ENCODE measurements around the gene TXNRD2. TPM values are rescaled to one million over a fixed set of nuclear protein-coding genes. Genes with fewer than 3 reads are reported as not detected.

Gene TXNRD2
- total and polyA plus RNA-seq, 2 of the 4 experiments (the other 2 are of a cell fraction), result 15.6 to 25.7 TPM

DNA sequence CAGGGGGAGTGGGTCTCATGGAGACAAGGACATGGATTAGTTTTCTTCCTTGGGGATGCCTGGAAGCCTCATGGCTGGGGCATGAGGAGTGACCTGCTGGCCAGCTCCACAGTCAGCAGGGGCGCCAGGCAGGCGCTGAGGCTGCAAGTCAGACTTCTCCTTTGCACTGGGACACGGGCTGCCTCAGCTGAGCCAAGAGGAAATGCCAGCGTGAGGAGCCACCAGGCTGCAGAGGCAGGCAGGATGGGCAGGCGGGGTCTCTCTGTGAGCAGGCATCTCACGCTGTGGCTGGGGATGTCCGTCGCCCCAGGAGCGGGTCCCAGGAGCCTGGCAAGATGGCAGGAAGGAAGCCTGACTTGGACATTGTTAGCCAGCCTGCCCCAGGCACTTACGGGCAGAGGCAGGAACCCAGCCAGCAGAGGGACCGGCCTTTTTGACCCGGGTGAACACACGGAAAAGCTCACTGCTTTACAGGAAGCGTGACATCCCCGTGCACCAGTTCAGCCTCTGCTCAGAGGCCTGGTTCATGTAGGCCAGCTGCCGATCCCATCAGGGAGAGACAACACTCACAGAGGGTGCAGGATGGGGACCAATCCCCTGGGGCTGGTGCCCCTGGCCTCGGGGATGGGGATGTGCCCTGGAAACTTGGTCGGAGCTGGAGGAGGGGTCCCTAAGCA lies 97.1 kb downstream of the TXNRD2 start:
- Histone ChIP-seq H2AK9ac (replicated peaks; ENCODE audit: low read depth, low read length, poor library complexity) (no peak overlapping the region), H2BK120ac (ENCODE audit: low read depth, low read length) (no peak overlapping the region), H2AK5ac (ENCODE audit: low read depth, low read length) (no peak overlapping the region), H3K56ac (ENCODE audit: extremely low read depth, insufficient read depth, low read length) (no peak overlapping the region), H2BK15ac (ENCODE audit: low read depth, low read length) (no peak overlapping the region), H2AFZ (replicated peaks; ENCODE audit: low read length, poor library complexity) (peak overlapping the region; percentile 12), H4K5ac (ENCODE audit: low read depth, low read length) (no peak overlapping the region), H3K27ac (ENCODE audit: insufficient read depth, low read length) (no peak overlapping the region), H3K9me1 (ENCODE audit: insufficient read depth, low read length) (peaks cover 20% of the 10 kb centered on the region), H3K9me3 (ENCODE audit: control insufficient read depth, insufficient read depth, low read length) (peaks cover 3% of the 10 kb centered on the region; the same call in 1 of the 2 replicates), H3K79me1 (ENCODE audit: low read depth in 1 of 2, low read length in 2 of 2) (peaks cover 22 to 76% of the 10 kb centered on the region in 2 experiments), H2BK20ac (ENCODE audit: low read depth, low read length) (no peak overlapping the region), H3K23ac (ENCODE audit: low read depth, low read length) (no peak overlapping the region), H3K4me3 (ENCODE audit: insufficient read depth, low read depth, low read length) (no peak overlapping the region), H3K4me1 (ENCODE audit: control insufficient read depth, insufficient read depth, low read length) (peaks cover 10% of the 10 kb centered on the region), H3K14ac (replicated peaks; ENCODE audit: low read depth, low read length) (no peak overlapping the region), H3K4ac (ENCODE audit: low read depth, low read length) (no peak overlapping the region), H3K18ac (ENCODE audit: low read depth, low read length) (no peak overlapping the region), H2BK5ac (ENCODE audit: low read depth, low read length, poor library complexity, severe bottlenecking) (no peak overlapping the region), H3K4me2 (ENCODE audit: low read depth, low read length) (no peak overlapping the region), H4K91ac (ENCODE audit: insufficient read depth, low read depth, low read length) (no peak overlapping the region), H4K8ac (ENCODE audit: low read depth in 2 of 2, low read length in 2 of 2) (peak overlapping the region in 1 of 2 experiments; percentile 14; a peak in 1 of 4 replicates), H3K27me3 (ENCODE audit: control insufficient read depth, insufficient read depth, low read length) (no peaks in the 10 kb centered on the region), H3K36me3 (ENCODE audit: control insufficient read depth, insufficient read depth, low read length) (peaks cover 6% of the 10 kb centered on the region), H4K20me1 (ENCODE audit: insufficient read depth, low read length) (peaks cover 39% of the 10 kb centered on the region), H3K9ac (ENCODE audit: low read depth, low read length) (no peak overlapping the region)
- ChIA-PET CTCF (no interaction called here), POLR2A (ENCODE audit: unreplicated experiment) (no interaction called here)
- BruUV-seq (replicated peaks), result no TSS peak
- peak; percentile 56 for ATAC-seq (ENCODE audit: low read depth)
- in situ Hi-C loops (cut with MboI; ENCODE audit: low sequenced_read_pairs) (no loop called here), dilution Hi-C loops (cut with HindIII; ENCODE audit: low sequenced_read_pairs, unreplicated experiment) (no loop called here), intact Hi-C loops (cut with micrococcal nuclease) (no loop called here)
- WGBS, 2 experiments (ENCODE audit: extremely low coverage in 2 of 2, insufficient read length in 1 of 2), result 60% methylated on average over 14 of the region's 18 CpGs; no CpG with 5 or more reads in 1 of the 2 experiments
- DNase-seq, result peak; percentile 40
- TF ChIP-seq POLR2A (IDR thresholded peaks at IDR 0.05; ENCODE audit: low read depth, low read length) (no peak), BHLHE40 (IDR thresholded peaks at IDR 0.05; ENCODE audit: low read depth, low read length) (no peak), FOS (IDR thresholded peaks at IDR 0.05; ENCODE audit: low read depth, low read length) (no peak), NFE2L2 (IDR thresholded peaks at IDR 0.05; ENCODE audit: low read depth, low read length) (no peak), CHD1 (IDR thresholded peaks at IDR 0.05; ENCODE audit: low read depth, low read length) (no peak), RCOR1 (IDR thresholded peaks at IDR 0.05; ENCODE audit: insufficient replicate concordance, low read length) (no peak), RAD21 (IDR thresholded peaks at IDR 0.05; ENCODE audit: low read length) (no peak), MAFK (IDR thresholded peaks at IDR 0.05; ENCODE audit: low read depth, low read length) (no peak), SMC3 (IDR thresholded peaks at IDR 0.05; ENCODE audit: low read depth, low read length) (no peak), MAZ (IDR thresholded peaks at IDR 0.05; ENCODE audit: borderline replicate concordance, low read depth, low read length) (no peak)

Data from IMR-90 (cell line).